Mesendoderm (in vitro differentiated cells): Measurements from ENCODE around the gene CD81. TPM values are rescaled to one million over a fixed set of nuclear protein-coding genes. Genes with fewer than 3 reads are reported as not detected.

Experiments used
- DNase-seq: peaks from one replicate; pipeline ENCODE4 v3.0.0; 2013
- H2AK5ac ChIP-seq: 2 replicates; pipeline ENCODE4 v1.6.1; 2013; ENCODE audit warnings: low read length, inconsistent platforms
- H2BK120ac ChIP-seq: 2 replicates; pipeline ENCODE4 v1.6.1; 2013; ENCODE audit warnings: low read depth, mild to moderate bottlenecking, low read length, moderate library complexity, mixed read lengths
- H2BK15ac ChIP-seq: replicated peaks from 2 replicates; pipeline ENCODE4 v1.6.1; 2013; ENCODE audit warnings: low read depth, mild to moderate bottlenecking, moderate library complexity
- H2BK5ac ChIP-seq: 2 replicates; pipeline ENCODE4 v1.6.1; 2013; ENCODE audit warnings: low read length, inconsistent platforms
- H3K18ac ChIP-seq: 2 replicates; pipeline ENCODE4 v1.6.1; 2013; ENCODE audit warnings: mild to moderate bottlenecking, low read length, mixed read lengths
- H3K23ac ChIP-seq: one replicate; pipeline ENCODE4 v1.6.1; 2013; ENCODE audit warnings: low read length
- H3K27ac ChIP-seq: 2 replicates; pipeline ENCODE4 v1.5.1; 2013; ENCODE audit warnings: low read depth, mild to moderate bottlenecking, inconsistent platforms, low read length, moderate library complexity
- H3K27me3 ChIP-seq: 2 replicates; pipeline ENCODE4 v1.6.1; 2013; ENCODE audit warnings: low read length, control low read depth, mild to moderate bottlenecking, inconsistent platforms; ENCODE audit not compliant: insufficient read depth, poor library complexity
- H3K36me3 ChIP-seq: 2 replicates; pipeline ENCODE4 v1.6.1; 2013; ENCODE audit warnings: low read length, inconsistent platforms; ENCODE audit not compliant: control insufficient read depth, insufficient read depth
- H3K4ac ChIP-seq: one replicate; pipeline ENCODE4 v1.6.1; 2013; ENCODE audit warnings: low read depth, mild to moderate bottlenecking, low read length, moderate library complexity
- H3K4me1 ChIP-seq: 2 replicates; pipeline ENCODE4 v1.6.1; 2013; ENCODE audit warnings: low read depth, low read length, inconsistent platforms; ENCODE audit not compliant: control insufficient read depth
- H3K4me2 ChIP-seq: 2 replicates; pipeline ENCODE4 v1.6.1; 2013; ENCODE audit warnings: low read length
- H3K4me3 ChIP-seq: 2 replicates; pipeline ENCODE4 v1.5.1; 2013; ENCODE audit warnings: mild to moderate bottlenecking, low read length
- H3K56ac ChIP-seq: one replicate; pipeline ENCODE4 v1.6.1; 2013; ENCODE audit warnings: low read length
- H3K79me1 ChIP-seq: 2 replicates; pipeline ENCODE4 v1.6.1; 2013; ENCODE audit warnings: low read length, inconsistent platforms
- H3K79me2 ChIP-seq: 2 replicates; pipeline ENCODE4 v1.6.1; 2013; ENCODE audit warnings: mild to moderate bottlenecking, low read length; ENCODE audit not compliant: control insufficient read depth, insufficient read depth
- H3K9ac ChIP-seq: 2 replicates; pipeline ENCODE4 v1.6.1; 2013; ENCODE audit warnings: low read length, inconsistent platforms
- H4K5ac ChIP-seq: one replicate; pipeline ENCODE4 v1.6.1; 2013; ENCODE audit warnings: low read length
- H4K8ac ChIP-seq: one replicate; pipeline ENCODE4 v1.6.1; 2013; ENCODE audit warnings: low read depth, mild to moderate bottlenecking, control low read depth, low read length, moderate library complexity
- WGBS: extraction: QIAGEN DNeasy Blood & Tissue Kit; methylation state at CpG from one replicate; pipeline ENCODE4 v1.1.7; 2013; ENCODE audit warnings: low lambda C conversion rate, missing lambda C conversion rate; ENCODE audit not compliant: insufficient coverage; ENCODE audit errors: extremely low coverage; 5-methylcytosine and 5-hydroxymethylcytosine counted together
- small RNA-seq: library from polyadenylated mRNA; stranded (forward); fragments of <200 nt; extraction: miRNeasy Mini kit (QIAGEN cat#:217004); gene quantifications from one replicate; pipeline ENCODE3, GENCODE V24; 2013; ENCODE audit not compliant: insufficient read depth

The CD81 gene

GRCh38 chr11:2446590-2447252 lies 69.6 kb downstream of the CD81 start:
- H2AK5ac ChIP-seq: no peak overlapping the region
- H3K9ac ChIP-seq: no peak overlapping the region
- no peaks in the 10 kb centered on the region for H3K36me3 ChIP-seq
- WGBS: no CpG with 5 or more reads among the region's 15 CpGs
- H3K4me1 ChIP-seq: no peaks in the 10 kb centered on the region
- no peak overlapping the region for H2BK120ac ChIP-seq
- H3K18ac ChIP-seq: no peak overlapping the region
- H3K79me2 ChIP-seq: no peaks in the 10 kb centered on the region
- peaks cover 17% of the 10 kb centered on the region for H3K27me3 ChIP-seq
- H3K4me3 ChIP-seq: no peak overlapping the region
- H3K23ac ChIP-seq: no peak overlapping the region
- no peak for DNase-seq
- H3K27ac ChIP-seq: no peak overlapping the region
- H3K79me1 ChIP-seq: no peaks in the 10 kb centered on the region
- H4K8ac ChIP-seq: no peak overlapping the region
- H3K4me2 ChIP-seq: no peak overlapping the region
- H4K5ac ChIP-seq: no peak overlapping the region
- H3K56ac ChIP-seq: no peak overlapping the region
- H2BK5ac ChIP-seq: no peak overlapping the region
- H2BK15ac ChIP-seq: no peak overlapping the region
- H3K4ac ChIP-seq: no peak overlapping the region

Small RNA genes lying within 50 kb of the gene (small RNA-seq; reads per million reads assigned to genes)
- gene RF00019: not detected
